HG03520 (cell line): ENCODE data around the gene OST4.
"Not testable (repeated sequence)": the region's sequence is repeated elsewhere in the genome, so short reads cannot be mapped to it uniquely, and the experiment has no call there.

Source experiments
- ATAC-seq: cut with Tn5 transposase; IDR thresholded peaks from one replicate; pipeline ENCODE4 v1.9.1; 2021; ENCODE audit warnings: mild to moderate bottlenecking, moderate library complexity; ENCODE audit not compliant: unreplicated experiment

Gene OST4

DNA sequence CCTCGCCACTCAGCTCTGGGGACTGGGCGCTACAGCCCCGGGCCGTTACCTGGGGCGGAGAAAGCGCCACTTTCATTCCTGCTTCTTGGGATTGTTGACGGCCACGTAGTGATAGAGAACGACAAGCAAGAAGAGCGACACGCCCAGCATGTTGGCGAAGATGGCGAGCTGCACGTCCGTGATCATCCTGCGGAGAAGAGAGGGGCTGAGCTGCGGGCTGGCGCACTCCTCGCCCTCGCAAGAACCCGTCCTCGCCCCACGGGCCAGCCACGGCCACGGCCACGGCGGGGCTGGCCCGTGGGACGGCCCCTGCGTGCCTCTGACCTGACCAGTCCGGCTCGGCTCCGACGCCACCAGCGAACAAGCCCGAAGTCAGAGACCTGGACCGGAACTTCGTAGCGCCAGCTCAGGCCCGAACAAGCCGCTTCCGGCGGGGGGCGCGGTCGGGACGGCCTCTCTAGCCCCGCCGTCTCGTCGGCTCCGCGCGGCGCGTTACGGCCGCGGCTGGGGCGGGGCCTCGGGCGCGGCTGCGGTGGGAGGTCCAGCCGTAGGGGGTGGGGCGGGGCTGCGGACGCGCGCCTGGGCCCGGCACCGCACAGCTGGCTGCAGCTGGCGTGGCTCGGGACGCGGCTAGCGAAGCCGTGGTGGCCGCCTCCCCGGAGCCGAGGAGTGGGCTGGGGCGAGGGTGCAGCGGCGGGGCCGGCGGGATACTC lies at the start of gene OST4:
OST4 (minus strand) TSS at position 378 of the 713 bp plus-strand sequence.
- ATAC-seq = peak; percentile 75

DNA sequence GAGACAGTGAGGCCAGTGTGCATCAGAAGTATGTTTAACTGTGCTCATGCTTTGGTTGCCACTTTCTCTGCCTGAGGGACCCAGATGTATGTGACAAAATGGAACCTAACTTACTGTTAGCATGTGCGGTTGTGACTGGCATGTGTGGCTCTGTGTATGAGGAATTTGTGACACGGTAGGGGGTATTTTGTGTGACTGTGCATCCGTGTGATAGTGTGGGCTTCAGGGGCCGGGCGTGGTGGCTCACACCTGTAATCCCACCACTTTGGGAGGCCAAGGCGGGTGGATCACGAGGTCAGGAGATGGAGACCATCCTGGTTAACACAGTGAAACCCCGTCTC lies 47.8 kb upstream of the OST4 start:
- not testable (repeated sequence) for ATAC-seq

GRCh38 chr2:27118525-27119329 lies 47.3 kb upstream of the OST4 start, which contains the start of gene CGREF1:
Gene CGREF1, minus strand, starts transcription at chr2:27119128. Its CDS starts 14,762 bp downstream, at chr2:27104366.
- ATAC-seq = no peak

DNA sequence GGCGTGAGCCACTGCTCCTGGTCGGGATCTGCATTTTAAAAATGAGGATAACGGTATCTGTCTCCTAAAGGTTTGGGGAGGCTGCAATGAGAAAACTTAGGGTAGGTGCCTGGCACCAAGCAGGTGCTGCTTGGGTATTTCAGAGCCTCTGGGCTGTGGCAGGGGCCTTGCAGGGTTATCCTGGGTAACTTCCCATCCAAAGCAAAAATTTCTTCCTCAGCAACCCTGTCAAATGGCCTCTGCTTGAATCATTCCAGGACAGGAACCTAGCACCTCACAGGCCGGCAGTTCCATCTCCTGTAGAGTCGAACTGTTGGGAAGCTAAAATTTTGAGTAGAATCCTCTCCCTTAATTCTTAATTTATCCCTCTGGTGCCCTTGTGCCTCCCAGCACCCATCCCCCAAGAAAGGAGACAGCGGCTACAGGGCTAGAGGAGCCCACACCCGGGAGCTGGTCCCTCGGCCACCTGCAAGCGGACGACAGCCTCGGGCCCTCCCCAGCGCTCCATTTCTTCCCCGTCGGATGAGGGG lies 46.6 kb upstream of the OST4 start:
- no peak for ATAC-seq

DNA sequence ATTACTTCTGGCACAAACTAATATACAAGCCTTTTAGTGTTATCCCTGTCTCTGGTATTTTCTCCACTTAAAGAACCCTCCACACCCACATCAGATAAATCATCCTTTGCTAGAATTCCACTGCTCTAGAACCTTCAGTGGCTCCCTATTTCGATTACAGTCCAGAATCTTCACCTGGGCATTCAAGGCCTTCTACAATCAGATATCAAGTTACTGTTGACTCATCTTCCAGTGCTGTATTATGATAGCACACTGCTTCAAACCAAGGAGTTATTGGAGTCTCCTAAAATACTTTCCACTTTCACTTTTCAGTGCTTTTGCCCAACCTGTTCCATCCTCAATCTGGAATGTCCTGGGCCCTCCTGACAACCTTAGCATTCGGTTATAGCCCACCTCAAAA lies 44.1 kb upstream of the OST4 start:
- ATAC-seq = no peak

DNA sequence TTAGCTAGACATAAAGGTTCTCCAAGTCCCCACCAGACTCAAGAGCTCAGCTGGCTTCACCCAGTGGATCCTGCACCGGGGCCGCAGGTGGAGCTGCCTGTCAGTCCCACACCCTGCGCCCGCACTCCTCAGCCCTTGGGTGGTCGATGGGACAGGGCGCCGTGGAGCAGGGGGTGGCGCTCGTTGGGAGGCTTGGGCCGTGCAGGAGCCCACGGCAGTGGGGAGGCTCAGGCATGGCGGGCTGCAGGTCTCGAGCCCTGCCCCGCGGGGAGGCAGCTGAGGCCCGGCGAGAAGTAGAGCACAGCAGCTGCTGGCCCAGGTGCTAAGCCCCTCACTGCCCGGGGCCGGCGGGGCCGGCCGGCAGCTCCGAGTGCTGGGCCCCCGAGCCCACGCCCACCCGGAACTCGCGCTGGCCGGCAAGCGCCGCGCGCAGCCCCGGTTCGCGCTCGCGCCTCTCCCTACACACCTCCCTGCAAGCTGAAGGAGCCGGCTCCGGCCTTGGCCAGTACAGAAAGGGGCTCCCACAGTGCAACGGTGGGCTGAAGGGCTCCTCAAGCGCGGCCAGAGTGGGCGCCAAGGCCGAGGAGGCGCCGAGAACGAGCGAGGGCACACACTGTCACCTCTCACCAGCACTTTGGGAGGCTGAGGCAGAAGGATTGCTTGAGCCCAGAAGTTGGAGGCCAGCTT lies 40.1 kb upstream of the OST4 start:
- not testable (repeated sequence) for ATAC-seq

GRCh38 chr2:27110603-27111352 lies 39.3 kb upstream of the OST4 start:
- ATAC-seq = not testable (repeated sequence)

DNA sequence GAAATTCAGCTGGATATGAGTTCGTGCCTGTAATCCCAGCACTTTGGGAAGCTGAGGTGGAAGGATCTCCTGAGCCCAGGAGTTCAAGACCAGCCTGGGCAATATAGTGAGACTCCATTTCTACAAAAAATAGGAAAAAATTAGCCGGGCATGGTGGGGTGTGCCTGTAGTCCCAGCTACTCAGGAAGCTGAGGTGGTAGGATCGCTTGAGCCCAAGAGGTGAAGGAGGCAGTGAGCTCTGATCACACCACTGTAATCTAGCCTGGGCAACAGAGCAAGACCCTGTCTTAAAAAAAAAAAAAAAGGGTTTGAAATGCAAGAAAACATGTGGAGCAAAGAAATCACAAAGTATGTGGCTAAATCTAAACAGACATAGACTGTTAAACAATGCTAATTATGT lies 37.6 kb upstream of the OST4 start:
- ATAC-seq = no peak

DNA sequence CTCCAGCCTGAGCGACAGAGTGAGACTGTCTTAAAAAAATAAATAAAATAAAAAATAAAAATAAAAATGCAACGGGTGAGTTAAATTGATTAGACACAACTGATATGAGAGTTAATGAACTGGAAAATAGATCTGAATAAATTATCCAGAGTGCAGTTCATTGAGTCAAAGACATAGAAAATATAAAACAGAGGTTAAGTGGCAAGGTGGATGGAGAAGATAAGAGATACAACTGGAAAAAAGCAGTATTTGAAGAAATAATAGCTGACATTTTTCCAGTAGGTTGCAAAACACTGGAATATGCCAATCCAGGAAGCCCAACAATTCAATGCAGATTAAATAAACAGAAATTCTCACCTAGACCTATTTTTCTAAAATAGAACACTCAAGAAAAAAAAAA lies 36.8 kb upstream of the OST4 start:
- ATAC-seq = no peak

DNA sequence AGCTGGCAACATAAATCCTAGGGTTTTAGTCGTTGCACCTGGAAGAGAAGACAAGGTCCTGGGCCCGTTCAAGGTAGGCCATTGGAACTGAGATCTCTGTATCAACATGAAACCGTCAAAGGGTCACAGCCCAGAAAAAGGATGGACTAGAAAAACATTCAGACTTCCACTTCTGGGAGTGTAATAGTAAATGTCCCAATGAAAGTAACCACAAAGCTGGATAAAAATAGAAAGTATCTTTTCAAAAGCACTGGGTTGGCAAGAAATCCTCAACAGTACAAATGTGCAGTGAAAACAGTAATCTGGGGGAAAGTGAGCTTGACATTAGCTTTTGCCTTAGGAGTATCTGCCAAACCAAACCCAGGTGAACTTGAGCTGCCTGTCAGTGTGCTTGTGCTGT lies 34.5 kb upstream of the OST4 start:
- ATAC-seq = no peak

DNA sequence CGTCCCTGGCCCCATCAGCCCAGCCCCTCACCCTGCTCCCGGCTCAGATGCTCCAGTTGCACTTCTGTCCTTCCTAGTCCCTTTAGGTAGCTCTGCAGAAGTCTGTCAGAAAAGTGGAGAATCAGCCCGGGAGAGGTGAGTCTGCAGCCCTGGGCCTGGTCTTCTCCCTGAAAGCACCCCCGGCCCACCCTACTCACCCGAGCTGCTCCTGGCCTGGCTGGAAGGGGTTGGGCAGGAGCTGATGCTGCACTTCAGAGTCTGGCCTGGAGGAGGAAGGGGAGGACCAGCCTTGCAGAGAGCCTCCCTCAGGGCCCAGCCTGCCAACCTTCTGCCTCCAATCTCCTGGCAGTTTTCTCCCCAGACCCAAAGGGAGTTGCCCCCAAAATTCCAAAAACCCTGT lies 30.9 kb upstream of the OST4 start:
- no peak for ATAC-seq

- ATAC-seq = no peak
Measured at GRCh38 chr2:27100036-27100435, 28.6 kb upstream of the OST4 start.

GRCh38 chr2:27099334-27099955 lies 28.0 kb upstream of the OST4 start:
- ATAC-seq = no peak

- no peak for ATAC-seq
Measured at GRCh38 chr2:27097341-27097740, 25.9 kb upstream of the OST4 start.

DNA sequence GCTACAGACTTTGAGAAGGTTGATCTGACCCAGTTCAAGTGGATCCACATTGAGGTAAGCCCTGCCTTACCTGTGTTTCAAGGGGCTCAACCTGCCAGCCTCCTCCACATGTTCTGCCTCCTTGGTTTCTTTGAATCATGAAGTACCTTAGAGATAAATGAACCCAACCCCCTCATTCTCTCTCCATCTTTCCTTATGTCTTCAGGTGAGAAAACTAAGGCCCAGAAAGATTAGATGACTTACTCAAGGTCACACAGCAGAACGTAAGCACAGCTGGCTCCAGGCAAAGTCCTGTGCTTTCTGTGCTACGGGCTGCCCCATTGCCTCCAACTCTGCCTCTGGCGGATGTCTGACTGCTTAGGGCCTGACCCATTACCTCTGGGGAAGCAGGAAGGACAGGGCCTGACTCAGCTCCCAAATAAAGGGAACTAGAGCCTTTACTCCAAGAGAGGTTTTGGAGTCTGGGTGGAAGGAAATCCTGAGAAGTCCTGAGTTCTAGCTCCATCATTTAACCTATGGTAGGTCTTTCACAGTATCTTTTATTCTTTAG lies 25.4 kb upstream of the OST4 start:
- ATAC-seq = no peak

- no peak for ATAC-seq
Measured at GRCh38 chr2:27095745-27096651, 24.5 kb upstream of the OST4 start.

- no peak for ATAC-seq
Measured at GRCh38 chr2:27095427-27095744, 23.9 kb upstream of the OST4 start.

DNA sequence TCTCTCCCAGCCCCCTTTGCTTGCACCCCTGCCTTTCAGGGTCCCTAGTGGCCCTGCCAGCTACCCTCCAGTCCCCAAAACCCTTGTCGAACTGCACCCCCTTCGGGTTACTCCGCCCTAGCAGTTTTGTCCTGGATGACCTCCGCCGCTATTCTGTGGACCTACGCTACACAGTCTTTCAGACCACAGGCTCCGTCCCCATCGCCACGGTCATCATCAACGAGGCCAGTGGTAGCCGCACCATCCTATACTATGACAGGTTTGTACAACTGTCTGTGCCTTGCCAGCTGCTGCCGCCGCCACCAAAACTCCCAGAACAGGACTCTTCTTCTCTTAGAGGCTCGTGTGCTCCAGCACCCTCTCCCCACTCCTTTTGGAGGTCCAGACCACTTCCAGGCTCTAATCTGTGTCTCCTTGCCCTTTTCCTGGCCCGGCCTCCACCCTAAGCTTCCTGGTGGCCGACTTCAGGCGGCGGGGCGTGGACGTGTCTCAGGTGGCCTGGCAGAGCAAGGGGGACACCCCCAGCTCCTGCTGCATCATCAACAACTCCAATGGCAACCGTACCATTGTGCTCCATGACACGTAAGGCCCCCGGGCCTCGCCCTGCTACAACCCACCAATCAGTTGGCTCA lies 23.0 kb upstream of the OST4 start:
- no peak for ATAC-seq
